ENCODE results near the gene UNC80.

DNA sequence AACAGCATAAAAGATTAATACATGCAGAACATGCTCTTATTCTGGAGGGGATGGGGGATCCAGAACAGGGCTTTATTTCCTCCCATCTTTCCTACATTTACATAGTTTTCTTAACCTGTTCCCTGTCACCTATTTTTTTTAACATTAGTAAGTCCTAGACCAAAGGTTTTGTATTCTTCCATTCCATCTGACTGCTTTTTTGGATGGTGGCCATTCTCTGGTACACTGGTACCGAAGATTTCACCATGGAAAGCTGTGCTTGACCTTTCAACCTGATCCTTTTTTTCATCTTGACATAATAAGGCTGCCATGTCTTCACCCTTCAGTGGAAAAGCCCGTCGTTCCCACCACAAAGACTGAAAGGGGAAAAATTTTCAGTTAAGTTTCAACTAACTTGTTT lies 251.2 kb downstream of the UNC80 start:
- TF ChIP-seq EZH2 (IDR thresholded peaks at IDR 0.05; ENCODE audit: borderline replicate concordance, insufficient read depth, low read depth, low read length, poor library complexity, severe bottlenecking): no peak
- TF ChIP-seq, protein P1, sequence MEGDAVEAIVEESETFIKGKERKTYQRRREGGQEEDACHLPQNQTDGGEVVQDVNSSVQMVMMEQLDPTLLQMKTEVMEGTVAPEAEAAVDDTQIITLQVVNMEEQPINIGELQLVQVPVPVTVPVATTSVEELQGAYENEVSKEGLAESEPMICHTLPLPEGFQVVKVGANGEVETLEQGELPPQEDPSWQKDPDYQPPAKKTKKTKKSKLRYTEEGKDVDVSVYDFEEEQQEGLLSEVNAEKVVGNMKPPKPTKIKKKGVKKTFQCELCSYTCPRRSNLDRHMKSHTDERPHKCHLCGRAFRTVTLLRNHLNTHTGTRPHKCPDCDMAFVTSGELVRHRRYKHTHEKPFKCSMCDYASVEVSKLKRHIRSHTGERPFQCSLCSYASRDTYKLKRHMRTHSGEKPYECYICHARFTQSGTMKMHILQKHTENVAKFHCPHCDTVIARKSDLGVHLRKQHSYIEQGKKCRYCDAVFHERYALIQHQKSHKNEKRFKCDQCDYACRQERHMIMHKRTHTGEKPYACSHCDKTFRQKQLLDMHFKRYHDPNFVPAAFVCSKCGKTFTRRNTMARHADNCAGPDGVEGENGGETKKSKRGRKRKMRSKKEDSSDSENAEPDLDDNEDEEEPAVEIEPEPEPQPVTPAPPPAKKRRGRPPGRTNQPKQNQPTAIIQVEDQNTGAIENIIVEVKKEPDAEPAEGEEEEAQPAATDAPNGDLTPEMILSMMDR (IDR thresholded peaks at IDR 0.05): no peak

Measured in B cell (primary cell).